ENCODE measurements around the gene DUS1L.

Gene DUS1L

GRCh38 chr17:82078433-82078832 lies 12.8 kb upstream of the DUS1L start:
- Histone ChIP-seq H3K9me3 (ENCODE audit: insufficient read depth, low read length) (no peaks in the 10 kb centered on the region), H2AFZ (ENCODE audit: low read depth, low read length) (no peak overlapping the region), H3K9ac (ENCODE audit: low read length) (no peak overlapping the region), H3K4me2 (ENCODE audit: low read length) (no peak overlapping the region), H4K20me1 (ENCODE audit: insufficient read depth, low read length) (peaks cover 14% of the 10 kb centered on the region), H3K4me1 (ENCODE audit: low read length) (no peaks in the 10 kb centered on the region), H3K79me2 (ENCODE audit: low read length) (no peaks in the 10 kb centered on the region), H3K27me3 (ENCODE audit: low read depth, low read length) (no peaks in the 10 kb centered on the region), H3K36me3 (replicated peaks; ENCODE audit: low read depth, low read length) (peaks cover 41% of the 10 kb centered on the region), H3K27ac (ENCODE audit: low read length) (no peak overlapping the region), H3K4me3 (ENCODE audit: low read length) (no peak overlapping the region)
- TF ChIP-seq EZH2phosphoT487 (IDR thresholded peaks at IDR 0.05; ENCODE audit: low read depth) = no peak
- TF ChIP-seq, protein P1, sequence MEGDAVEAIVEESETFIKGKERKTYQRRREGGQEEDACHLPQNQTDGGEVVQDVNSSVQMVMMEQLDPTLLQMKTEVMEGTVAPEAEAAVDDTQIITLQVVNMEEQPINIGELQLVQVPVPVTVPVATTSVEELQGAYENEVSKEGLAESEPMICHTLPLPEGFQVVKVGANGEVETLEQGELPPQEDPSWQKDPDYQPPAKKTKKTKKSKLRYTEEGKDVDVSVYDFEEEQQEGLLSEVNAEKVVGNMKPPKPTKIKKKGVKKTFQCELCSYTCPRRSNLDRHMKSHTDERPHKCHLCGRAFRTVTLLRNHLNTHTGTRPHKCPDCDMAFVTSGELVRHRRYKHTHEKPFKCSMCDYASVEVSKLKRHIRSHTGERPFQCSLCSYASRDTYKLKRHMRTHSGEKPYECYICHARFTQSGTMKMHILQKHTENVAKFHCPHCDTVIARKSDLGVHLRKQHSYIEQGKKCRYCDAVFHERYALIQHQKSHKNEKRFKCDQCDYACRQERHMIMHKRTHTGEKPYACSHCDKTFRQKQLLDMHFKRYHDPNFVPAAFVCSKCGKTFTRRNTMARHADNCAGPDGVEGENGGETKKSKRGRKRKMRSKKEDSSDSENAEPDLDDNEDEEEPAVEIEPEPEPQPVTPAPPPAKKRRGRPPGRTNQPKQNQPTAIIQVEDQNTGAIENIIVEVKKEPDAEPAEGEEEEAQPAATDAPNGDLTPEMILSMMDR (IDR thresholded peaks at IDR 0.05; ENCODE audit: low read depth, low read length) = no peak

GRCh38 chr17:82077617-82078358 lies 12.2 kb upstream of the DUS1L start:
- H3K4me2 ChIP-seq (ENCODE audit: low read length) = no peak overlapping the region
- H3K9me3 ChIP-seq (ENCODE audit: insufficient read depth, low read length) = no peaks in the 10 kb centered on the region
- H3K36me3 ChIP-seq (replicated peaks; ENCODE audit: low read depth, low read length) = peaks cover 35% of the 10 kb centered on the region
- H3K4me3 ChIP-seq (ENCODE audit: low read length) = no peak overlapping the region
- H3K27ac ChIP-seq (ENCODE audit: low read length) = no peak overlapping the region
- H3K27me3 ChIP-seq (ENCODE audit: low read depth, low read length) = no peaks in the 10 kb centered on the region
- no peak overlapping the region for H2AFZ ChIP-seq (ENCODE audit: low read depth, low read length)
- no peaks in the 10 kb centered on the region for H3K4me1 ChIP-seq (ENCODE audit: low read length)
- no peak for TF ChIP-seq EZH2phosphoT487 (IDR thresholded peaks at IDR 0.05; ENCODE audit: low read depth)
- TF ChIP-seq, protein P1 (IDR thresholded peaks at IDR 0.05; ENCODE audit: low read depth, low read length) = no peak
- H3K79me2 ChIP-seq (ENCODE audit: low read length) = no peaks in the 10 kb centered on the region
- peaks cover 14% of the 10 kb centered on the region for H4K20me1 ChIP-seq (ENCODE audit: insufficient read depth, low read length)
- no peak overlapping the region for H3K9ac ChIP-seq (ENCODE audit: low read length)

- no peak for TF ChIP-seq EZH2phosphoT487 (IDR thresholded peaks at IDR 0.05; ENCODE audit: low read depth)
- TF ChIP-seq, protein P1 (IDR thresholded peaks at IDR 0.05; ENCODE audit: low read depth, low read length) = no peak
- Histone ChIP-seq H3K27ac (ENCODE audit: low read length) (no peak overlapping the region), H3K36me3 (replicated peaks; ENCODE audit: low read depth, low read length) (peaks cover 29% of the 10 kb centered on the region), H3K79me2 (ENCODE audit: low read length) (no peaks in the 10 kb centered on the region), H3K4me2 (ENCODE audit: low read length) (no peak overlapping the region), H3K9ac (ENCODE audit: low read length) (no peak overlapping the region), H3K9me3 (ENCODE audit: insufficient read depth, low read length) (no peaks in the 10 kb centered on the region), H3K4me1 (ENCODE audit: low read length) (no peaks in the 10 kb centered on the region), H4K20me1 (ENCODE audit: insufficient read depth, low read length) (peaks cover 14% of the 10 kb centered on the region), H3K4me3 (ENCODE audit: low read length) (no peak overlapping the region), H3K27me3 (ENCODE audit: low read depth, low read length) (no peaks in the 10 kb centered on the region), H2AFZ (ENCODE audit: low read depth, low read length) (no peak overlapping the region)
Measured at GRCh38 chr17:82076785-82077591, 11.4 kb upstream of the DUS1L start.
